DMS153 treated with DMSO at 0.1 percent for 48 hours (cell line): ENCODE measurements around the gene CYTIP.

Source experiments
- DNase-seq: peaks from one replicate; lab custom pipeline; 2025; ENCODE audit not compliant: unreplicated experiment; lab: John Stamatoyannopoulos, UW

CYTIP gene

DNA sequence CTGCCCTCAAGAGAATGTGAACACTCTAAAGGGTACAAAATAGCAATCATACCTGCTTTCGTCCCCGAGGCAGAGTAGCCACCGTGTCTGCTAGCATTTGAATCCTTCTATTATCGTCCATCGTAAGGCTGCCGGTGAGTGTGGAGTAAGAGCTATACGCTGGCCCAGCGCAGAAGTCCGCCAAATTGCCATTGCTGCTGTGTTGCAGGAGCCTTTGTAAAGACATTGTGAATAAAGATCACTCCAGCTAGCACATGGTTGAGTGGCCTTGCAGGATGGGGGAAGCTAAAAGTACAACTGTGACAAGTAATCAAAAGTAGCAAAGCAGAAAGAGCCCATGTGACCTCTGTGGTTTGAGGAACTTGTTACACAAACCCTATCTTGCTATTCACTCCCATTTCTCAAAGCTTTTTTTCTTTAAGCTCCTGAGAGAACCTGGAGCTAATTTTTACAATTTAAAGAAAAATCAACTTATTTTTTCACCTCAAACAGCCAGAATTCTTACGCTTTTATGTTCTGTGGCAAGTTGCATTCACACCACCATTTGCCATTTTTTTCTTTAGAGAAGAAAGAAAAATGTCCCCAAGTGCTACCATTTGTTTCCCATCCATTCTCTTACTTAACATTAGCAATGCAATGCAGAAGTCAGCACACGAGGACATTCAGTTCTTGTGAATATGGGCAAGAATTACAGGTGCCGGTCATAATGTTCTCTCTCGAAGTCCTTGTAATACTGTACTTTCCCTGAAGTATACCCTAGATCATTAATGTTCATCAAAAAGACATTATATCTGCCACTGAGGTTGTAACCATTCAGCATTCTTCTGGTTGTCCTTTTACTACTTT is at the start of gene CYTIP:
Gene CYTIP, minus strand, starts transcription at position 295 of the 846 bp plus-strand sequence. Its CDS starts 69 bp downstream, at position 226.
- no peak for DNase-seq

DNA sequence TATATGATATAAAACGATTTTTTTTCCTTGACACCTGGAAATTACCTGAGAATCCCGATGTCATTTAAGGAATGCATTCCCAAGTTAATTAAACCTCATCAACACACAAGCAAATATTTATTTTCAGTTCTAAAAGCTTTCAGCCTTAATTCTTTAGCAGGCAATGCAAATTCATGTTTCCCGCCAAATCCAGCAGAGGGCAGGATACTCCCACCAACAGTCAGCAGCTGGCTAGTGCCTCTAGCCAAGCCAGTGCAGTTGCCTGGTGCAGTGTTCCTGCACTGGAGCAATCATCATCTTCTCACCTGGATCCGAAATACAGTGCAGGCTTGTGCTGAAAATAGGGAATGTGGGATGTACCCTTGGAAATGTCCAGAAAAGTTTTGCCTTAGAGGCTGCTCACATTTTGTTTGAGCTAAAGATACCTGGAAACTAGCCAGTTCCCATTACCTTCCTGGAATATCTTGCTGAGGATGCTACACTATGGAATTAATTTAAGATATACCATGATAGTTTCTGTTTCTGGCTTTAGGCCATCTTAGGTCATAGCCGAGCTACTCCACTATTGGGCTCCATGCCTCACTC is 48.4 kb upstream of the CYTIP start:
- DNase-seq: peak; percentile 44

DNA sequence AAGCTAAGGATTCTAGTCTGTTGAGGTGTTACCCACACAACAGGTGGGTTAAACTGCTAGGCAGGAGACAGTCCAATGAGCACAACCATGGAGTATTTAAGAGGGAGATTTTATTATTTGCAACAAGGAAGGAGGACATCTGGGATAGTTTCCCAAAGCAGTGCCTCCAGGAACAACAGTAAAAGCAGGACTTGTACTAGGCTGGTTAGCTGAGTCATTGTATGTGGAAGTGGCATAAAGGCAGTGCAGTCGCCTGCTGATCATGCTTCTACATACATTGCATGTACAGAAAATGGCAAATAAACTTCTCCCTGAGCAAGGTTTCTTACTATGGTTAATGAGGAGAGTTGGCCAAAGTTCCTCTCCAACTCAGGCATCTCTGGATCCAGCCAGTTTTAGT is 46.1 kb upstream of the CYTIP start:
- DNase-seq: no peak

DNA sequence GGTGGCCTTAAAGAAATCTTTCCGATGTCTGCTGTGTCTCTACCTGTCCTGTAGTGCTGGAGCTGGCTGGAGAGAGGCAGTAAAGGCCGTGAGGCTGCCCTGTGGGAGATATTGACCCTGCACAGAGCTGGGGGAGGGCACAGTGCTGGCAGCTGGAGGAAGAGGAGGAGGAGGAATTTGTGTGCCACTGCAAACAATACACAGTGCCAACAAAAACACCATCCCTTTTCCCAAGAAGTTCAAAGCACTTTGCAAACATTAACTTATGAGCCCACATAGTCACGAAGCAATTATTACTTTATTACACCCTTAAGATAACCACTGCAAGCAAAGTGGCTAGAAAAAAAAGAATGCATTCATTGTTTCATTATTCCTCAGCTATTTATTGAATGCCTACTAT is 45.0 kb upstream of the CYTIP start:
- no peak for DNase-seq

DNA sequence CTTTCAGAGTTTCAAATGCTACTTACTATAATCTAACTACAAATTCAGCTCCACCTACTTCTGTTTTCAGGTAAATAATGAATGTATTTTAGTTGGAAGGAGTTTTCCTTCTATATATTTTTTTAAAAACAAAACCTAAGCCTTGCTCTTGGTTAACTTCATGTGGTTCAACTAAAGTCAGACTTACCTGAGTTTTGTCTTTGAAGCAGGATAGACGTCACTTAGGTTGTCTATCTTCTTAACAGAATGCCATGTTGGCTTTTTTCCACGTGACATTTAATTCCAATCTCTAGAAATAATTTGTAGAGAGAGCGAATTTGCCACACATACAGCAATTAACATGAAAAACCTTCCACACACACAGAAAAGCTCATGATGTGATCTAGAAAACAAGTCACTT is 43.9 kb upstream of the CYTIP start:
- no peak for DNase-seq

DNA sequence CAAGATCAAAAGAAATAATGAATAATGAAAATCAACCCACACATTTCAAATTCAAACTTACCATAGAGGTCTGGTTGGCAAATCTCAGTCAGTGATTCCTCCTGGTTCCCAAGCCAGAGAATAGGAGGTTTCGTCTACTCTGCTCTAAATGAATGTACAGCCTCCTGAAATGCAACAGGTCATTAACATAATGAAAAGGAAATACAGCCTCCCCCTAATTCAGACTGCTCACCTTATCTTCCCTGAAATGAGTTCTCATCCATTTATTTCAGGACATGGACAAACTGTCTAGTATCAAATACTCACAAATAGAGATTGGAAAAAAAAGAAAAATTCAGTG is 43.4 kb upstream of the CYTIP start:
- no peak for DNase-seq

DNA sequence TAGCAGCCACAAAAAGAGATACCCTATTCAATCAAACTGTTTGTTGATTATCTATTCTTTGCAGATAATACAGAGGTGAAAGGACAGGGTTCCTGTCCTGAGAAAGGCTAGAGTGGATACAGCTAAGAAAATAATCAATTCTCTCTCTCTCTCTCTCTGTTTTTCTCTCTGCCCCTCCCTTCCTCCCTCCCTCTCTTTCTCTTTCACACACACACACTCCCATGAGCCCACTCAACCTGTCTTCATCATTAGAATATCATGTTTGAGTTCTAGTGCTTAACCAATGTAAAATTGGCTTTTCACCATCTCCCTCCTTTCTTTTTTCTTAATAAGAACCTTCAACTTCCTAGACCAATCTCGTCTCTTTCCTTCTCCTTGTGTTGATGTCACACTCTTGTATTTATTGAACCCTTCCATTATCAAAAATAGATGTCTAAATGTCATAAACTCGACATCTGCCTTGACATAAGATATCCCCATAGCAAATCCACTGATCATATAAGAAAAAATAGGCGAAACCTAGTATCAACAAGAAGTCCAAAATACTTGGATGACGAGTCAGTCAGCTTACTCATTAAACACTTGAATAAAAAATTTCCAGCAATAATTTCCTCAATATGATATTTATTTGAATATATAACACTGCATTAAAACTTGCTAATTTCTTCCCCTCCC is 42.8 kb upstream of the CYTIP start:
- DNase-seq: no peak

DNA sequence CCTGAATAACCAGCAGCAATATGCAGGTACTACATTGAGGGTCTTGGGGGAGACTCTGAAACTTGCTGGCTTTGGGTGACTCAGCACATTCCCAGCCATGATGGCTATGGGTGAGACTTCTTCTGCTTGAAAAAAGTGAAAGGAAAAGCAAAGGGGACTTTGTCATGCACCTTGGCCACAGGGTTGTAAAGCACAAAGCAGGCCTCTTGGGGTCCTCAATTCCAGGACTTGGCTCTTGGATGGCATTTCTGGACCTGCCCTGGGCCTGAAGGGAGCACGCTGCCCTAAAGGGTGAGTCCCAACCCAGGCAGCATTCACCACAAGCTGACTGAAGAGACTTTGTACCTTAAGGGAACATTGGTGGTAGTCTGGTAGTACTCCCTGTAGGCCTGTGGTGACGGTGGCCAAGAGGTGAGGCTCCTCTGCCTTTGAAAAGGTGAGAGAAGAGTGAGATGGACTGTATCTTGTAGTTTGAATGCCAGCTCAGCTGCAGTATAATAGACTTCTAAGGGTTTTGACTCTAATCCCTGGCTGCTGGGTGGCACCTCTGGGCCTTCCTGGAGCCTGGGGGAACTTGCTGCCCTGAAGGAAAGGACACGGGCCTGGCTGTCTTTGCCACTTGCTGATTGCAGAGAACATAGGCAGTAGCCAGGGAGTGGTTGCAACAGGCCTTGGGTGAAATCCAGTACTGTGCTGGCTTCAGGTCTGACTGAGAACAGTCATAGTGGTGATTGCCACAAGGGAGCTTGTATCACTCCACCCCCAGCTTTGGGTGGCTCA is 36.5 kb upstream of the CYTIP start:
- DNase-seq: no peak

DNA sequence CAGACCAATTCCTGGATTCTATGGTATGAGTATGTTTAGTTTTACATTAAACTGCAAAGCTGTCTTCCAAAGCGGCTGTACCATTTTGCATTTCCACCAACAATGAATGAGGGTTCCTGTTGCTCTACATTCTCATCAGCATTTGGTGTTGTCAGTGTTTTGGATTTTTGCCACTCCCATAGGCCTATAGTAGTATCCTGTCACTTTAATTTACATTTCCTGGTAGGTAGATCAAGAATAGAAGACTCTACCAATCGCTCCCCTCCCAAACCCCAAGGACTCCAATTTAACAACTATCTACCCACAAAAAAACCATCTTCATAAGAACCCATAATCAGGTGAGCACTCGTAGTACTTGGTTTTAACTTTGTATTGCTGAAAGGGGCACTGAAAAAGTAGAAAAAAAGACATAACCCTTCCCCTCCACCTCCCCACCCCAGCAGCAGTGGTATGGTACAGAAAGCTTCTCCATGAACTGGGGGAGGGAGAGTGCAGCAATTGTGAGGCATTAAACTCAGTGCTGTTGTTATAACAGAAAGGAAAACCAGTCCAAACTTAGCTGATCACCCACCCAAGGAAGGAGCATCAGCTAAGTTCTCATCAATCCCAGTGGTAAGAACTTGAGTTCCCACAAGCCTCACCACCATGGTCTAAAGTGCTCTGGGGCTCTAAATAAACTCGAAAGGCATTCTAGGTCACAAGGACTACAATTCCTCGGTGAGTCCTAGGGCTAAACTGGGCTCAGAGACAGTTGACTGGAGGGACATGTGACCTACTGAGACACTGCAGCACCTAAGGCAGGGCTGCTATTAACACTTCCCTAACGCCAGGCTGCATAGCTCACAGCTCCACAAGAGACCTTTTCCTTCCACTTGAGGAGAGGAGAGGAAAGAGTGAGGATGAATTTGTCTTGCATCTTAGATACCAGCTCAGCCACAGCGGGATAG is 35.5 kb upstream of the CYTIP start:
- no peak for DNase-seq

DNA sequence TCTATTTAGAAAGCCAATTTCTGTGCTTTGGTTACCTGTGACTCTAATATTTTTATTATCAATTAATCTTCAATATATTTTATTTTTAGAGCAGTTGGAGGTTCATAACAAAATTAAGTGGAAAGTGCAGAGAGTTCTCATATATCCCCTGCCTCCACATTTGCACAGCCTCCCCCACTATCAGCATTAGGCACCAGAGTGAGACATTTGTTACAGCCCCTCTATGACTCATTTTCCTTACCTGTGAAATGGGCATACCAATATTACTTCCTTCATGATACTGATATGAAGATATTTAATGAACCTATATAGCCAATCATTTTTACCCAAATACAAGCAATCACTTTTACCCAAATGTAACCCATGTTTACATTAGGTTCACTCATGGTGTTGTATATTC is 34.0 kb upstream of the CYTIP start:
- DNase-seq: no peak

DNA sequence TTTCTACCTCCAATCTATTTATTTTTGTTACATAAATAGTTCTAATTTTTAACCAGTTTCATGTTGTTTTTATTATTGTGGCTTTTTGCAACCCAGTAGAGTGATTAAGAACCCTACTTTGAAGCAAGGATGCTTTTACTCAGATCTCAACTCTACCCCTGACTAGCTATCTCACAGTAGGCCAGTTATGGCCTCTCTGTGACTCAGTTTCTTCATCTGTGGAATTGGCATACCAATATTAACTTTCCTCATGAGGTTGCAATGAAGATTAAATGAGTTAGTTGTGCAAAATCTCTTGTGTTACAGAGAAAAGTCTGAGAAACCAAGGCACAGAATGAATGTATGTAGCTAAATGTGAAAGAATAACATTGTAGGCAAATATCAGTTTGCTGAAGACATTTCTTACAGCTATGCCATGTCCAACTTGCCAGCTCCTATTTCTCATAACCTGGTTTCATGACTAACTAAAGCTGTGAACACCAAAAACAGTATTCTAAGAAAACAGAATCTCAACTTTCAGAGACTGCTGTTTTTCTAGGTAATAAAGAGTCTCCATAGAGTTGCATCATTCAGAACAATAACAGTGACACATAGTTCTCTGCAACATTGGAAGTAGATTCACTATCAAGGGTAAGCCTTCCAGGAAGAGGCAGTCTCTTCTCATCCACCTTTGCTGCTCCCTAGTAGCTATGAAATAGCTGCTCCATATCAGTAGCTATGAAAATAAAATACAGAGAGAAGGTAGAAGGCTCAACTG is 33.2 kb upstream of the CYTIP start:
- DNase-seq: no peak

DNA sequence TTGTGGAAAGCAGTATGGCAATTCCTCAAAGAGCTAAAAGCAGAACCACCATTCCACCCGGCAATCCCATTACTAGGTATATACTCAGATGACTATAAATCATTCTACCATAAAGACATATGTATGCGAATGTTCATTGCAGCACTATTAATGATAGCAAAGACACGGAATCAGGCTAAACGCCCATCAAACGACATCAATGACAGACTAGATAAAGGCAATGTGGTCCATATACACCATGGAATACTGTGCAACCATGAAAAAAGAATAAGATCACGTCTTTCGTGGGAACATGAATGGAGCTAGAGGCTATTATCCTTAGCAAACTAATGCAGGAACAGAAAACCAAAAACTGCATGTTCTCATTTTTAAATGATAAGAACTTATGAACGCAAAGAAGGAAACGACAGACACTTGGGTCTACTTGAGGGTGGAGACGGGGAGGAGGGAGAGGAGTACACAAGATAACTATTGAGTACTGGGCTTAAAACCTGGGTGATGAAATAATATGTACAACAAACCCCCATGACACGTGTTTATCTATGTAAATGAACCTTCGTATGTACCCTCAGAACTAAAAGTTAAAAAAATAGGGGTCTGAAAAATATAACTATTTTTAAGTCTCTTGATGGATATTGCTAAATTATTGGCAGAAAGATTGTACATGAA is 32.0 kb upstream of the CYTIP start:
- DNase-seq: no peak

DNA sequence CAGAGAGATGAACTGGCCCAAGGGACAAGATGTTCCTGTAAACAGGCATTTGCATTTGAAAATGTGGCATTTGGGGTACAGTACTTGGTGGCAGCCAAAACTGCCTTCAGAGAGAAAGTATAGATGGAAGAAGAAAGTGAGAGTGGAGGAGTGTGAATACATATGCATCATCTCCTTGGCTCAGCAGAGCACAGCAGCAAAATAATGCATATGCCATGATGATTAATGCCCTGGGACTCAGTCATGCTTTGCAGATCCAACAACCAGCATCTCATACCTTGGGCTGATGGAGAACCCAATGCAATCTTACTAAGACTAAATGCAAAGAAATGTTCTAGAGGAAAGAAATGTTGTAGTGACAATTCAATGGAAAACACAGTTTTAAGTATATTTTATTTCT is 29.7 kb upstream of the CYTIP start:
- no peak for DNase-seq

DNA sequence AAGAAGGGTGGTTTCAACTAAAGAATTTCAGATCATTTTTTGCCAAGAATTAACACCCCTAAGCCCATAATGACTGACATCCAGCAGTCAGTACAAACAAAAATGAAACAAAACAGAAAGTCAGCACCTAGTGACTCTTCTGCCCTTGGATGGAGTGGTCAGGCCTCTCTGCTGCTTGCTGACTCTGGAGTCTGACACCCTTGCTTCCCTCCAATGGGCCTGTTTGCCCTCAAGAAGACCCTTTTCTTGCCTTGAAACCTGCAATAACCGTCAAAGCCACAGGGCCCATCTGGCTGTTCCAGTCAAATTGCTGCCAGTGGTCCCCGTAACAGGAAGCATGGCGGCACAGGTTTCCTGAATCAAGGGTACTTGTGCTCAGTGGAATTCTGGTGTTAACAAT is 27.2 kb upstream of the CYTIP start:
- DNase-seq: no peak

DNA sequence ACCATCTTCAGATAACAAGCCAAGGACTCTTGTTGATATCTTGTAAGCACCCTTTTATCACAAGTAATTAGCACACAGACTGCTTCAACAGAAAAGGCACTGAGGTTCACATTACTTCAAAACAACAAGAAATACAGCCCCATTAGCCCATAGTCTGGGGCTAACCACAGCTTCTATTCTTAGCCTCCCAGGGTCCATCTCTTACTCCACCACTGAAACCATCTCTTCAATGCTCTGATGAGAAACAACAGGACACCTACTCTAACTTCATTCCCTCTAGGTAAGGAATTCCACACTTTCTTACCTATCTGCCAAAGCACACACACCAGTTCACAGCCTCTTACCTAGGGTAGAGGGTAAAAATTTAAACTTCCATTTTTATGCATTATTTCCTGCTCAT is 26.4 kb upstream of the CYTIP start:
- no peak for DNase-seq

DNA sequence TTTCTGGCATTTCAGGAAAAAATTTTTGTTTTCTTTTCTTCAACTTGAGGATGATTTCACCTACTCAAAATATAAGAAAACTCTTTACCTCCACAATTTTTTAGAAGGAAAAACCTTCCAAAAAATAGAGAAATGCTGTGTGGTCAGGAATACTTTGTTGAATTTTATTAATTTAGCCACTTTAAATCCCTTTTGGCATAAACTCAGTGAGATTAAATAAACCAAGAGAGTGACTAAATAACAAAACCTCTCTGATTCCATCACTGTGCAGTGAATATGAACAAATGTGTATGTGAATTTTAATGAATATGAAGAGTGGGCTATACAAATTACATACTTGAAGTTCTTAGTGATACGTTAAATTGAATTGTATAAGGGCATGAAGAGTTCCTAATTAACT is 25.8 kb upstream of the CYTIP start:
- DNase-seq: no peak

DNA sequence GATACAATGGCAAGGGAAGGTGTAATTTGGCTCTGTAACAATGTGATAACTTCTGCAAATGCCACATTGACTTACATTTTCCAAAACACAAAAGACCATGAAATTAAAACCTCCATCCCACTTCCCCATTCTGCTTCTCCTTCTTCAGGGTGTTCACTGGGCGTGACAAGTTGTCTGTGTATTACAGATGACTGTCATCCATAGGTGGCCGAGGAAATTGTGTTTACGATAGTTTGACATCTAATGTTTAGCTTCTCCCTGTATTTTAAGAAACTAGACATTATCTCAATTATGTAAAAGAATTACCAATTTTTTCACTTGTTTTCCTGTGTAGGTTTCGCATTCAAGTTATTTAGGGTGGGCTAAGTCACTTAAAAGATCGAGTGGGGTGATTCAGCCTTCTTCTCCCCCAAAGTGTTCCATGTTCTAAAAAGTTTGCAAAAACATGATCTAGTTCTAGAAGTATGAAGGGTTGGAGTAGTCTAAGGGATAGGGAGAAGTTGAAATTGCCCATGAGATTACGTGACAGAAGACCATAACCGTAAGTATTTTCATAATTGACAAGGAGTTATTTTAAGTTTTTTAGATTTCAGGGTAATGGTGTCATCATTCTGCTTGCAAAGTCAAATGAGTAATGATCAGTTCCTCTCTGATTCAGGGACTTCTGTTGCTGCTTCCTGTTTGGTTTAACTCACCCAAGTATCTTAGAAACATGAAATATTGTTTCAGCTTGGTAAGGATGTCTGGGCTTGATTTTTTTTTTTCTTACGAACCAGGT is 25.2 kb upstream of the CYTIP start:
- no peak for DNase-seq

DNA sequence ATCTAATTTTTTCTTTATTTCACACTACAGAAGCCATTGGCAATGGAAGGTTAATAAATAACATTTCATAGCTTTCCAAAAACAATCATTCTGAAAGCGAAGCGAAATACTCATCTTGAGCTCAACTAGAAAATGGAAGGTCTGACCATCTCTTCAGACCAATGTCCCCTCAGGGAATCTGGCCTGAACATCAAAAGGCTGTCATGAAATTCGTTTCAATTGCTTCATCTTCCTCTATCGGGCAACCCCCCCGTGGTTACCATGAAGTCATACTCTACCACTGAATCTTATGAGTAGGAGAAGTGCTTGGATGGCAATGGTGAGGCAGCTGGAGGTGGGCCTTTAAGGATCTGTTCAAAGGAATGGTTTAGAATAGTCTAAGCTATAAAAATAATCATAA is 22.9 kb upstream of the CYTIP start:
- DNase-seq: no peak
